ENCODE results near the gene KRTAP21-2.
"Not testable (repeated sequence)": the region's sequence is repeated elsewhere in the genome, so short reads cannot be mapped to it uniquely, and the experiment has no call there.

The KRTAP21-2 gene

DNA sequence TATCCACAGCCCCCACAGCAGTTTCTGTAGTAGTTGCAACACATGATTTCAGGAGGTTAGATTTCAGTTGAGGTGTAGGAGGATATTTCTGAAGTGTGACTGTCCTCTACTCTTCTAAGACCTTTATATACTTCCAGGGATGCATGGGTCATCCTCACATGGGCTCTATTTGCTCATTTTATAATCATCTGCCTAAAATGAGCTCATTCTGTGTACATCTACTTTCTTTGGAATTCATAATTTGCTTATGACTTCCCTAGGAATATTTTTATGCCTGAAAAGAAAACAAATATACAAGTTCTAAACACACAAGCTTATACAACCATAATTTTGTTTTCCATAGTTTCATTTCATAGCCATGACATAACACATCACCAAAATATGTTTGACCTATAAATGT is at the start of gene KRTAP21-2:
TSS of gene KRTAP21-2 (minus strand) at position 101 of the 400 bp plus-strand sequence. CDS start at position 44, 57 bp downstream.
- DNase-seq, result no peak

DNA sequence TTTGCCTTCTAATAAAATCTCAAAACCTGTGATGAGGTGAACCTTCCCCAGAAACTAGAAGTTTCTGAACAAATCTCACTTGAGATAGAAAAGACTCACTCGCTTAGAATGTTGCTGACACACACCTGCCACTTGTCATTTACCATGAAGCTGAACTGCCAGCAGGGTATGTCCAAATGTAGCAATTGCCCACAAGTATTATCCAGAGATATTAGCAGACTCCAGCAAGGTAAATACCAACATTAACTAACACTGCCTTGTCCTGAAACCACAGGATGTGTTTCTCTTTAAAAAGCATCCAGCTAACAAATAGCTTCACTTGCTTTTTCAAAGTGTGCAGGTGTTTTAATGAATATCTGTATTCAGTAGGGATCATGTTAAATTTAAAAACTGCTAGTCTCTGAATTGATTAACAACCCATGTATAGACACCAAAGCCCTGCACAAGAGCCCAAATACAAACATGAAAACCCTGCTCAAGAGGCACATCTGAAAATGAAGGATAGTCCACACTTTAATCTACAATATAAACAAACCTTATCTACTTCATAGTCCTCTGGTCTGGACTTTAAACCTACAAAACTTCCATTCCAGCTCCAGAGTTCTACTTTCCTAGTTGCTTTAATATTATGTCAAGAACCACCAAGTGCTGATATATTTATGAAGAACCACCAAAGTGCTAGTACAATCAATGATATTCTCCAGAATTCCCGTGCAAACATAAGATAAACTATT is 46.7 kb upstream of the KRTAP21-2 start:
- DNase-seq, result no peak

DNA sequence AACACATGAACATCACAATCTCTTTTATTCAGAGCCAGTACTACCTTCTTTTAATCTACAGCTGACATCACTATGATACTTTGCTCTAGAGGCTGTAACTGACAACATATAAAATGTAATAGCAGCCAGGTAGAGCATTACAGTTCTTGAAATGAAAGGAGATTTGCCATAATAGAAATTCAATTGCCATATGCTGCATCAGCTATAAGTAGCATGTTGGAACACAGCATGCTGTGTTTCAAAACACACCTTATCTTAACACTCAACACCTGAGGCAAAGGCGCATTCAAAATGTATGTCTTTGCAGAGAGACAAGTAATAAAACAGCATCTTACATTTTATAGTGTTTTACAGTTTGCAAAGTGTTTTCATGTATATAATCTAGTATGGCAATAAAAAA is 32.2 kb upstream of the KRTAP21-2 start:
- no peak for DNase-seq

DNA sequence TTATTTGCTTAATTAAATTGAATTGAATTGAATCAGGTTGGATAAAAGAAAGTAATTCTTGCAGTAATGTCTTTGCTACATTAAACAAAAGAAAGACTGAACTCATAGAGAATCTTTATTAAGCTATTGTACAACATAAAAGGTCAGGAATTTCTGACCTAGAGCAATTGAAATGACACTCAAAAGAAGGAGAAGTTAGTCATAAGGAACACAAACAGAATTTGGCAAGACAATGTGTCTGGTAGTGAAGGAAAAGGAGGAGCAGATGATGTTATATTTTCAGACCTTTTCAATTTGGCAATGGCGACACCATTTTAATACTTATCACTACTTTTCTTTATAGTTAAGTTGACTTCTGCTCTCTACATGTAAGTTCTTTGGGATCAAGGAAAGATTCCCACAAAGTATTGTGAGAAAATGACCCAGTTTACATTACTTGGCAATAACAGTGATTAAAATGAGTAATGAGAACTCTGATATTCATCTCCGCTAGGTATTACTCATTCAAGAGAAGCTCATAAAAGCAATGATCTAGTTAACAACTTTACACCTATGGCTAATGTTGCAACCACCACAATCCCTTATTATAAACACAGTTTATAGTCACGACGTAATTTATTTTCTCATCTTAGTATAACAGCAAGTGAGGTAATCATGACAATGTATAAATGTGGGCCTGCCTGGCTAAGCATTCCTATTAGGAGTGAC is 22.8 kb upstream of the KRTAP21-2 start:
- no peak for DNase-seq

DNA sequence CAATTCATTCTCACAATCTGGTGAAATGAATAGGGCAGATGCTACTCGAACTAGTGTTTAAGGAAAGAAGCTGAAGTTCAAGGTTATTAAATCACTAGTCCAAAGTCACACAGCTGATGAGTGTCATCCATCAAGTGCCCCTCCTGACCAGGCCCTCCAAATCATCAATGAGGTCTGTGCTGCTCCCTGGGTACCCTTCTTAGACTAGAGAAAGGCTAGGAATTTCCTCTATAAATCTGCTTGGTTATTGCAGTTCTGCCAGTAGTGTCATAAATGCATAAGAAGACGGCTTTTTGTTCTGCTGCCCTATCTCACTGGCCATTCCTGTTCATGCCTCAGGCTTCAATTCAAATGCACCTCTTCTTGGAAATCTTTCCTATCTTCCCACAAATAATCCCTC is 13.7 kb upstream of the KRTAP21-2 start:
- DNase-seq, result no peak

DNA sequence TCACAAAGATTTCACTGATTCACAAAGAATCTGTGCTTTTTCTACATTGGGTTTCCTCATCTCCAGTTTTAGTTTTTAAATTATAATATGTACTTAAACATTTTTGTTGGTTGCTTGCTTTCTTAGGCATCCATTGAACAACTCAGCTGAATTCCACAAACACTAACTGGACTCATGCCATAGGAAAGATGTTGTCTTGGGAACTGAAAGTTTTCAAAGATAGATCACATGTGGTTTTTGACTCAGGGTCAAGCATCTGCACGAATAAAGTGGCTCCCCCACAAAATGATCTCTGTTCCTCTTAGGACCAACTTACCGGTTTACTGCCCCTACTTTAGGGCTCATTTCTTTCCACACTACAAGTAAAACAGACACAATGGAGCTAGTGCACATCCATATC is 11.2 kb upstream of the KRTAP21-2 start:
- no peak for DNase-seq

DNA sequence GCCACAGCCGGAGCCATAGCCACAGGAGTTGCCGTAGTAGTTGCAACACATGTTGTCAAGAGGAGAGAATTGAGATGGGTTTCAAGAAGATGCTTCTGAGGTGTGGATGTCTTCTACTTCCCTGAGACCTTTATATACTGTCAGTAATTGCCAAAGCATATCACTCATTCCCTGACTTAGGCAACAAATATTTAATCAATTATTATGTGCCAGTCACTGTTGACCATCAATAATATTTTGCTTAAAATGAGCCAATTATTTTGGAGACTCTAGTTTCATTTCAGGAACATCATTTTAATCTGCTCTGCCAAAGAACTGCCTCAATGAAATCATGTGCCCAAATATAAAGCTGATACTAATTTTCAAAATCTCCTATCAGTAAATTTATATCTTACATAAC is 8.3 kb upstream of the KRTAP21-2 start, which contains the start of gene KRTAP21-1:
TSS of gene KRTAP21-1 (minus strand) at position 101 of the 400 bp plus-strand sequence. CDS start at position 51, 50 bp downstream.
- not testable (repeated sequence) for DNase-seq

DNA sequence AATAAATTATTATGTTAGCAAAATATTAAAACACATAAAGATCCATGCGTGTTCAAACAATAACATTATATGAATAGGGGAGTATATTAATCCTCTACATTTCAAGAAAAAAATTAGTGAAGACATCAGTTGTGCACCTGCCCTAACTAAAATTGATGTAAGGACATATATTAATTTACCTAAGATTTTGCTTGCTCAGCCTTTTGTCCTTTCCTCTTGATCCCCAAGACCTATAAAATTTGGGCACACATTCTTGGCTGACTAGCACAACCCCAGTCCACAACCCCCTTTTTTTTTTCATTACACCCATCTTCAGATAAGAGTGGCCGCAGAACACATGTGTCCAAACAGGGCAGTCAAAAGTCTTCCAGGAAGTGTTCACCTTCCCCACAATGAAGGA is 6.6 kb downstream of the KRTAP21-2 start:
- DNase-seq, result no peak

DNA sequence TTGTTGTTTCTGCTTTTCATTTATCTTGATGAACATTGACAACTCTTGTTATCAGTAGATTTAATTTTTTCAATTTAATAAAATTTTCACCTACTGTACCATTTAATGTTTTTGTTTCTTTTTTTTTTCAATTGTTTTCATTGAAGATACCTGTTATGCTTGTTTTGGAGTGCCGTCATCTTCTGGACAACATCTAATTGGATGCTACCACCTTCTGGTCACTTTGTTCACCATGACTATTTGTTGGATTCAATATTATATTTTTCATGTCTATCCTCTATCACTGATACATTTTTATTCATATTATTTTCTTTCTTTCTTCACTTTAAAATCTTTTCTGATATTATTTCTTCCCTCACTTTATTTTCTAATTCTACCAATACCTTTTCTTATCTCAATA is 14.0 kb downstream of the KRTAP21-2 start:
- DNase-seq, result no peak

DNA sequence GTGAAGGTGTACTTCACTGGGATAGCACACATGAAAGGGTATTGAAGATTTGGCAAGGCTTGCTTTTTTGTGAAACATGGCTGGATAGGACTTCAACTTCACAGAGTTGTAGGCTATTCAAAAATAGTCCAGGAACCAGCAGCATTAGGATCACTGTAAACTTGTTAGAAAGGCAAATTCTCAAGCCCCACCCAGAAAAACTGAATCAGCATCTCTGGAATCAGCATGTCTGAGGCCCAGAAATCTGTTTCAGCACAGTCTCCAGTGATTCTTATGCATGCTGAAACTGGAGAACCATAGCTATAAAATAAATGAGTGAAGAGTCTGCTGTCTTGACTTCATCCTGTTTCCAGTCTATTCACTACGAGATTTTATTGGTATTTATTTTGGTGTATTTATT is 20.3 kb downstream of the KRTAP21-2 start:
- no peak for DNase-seq

DNA sequence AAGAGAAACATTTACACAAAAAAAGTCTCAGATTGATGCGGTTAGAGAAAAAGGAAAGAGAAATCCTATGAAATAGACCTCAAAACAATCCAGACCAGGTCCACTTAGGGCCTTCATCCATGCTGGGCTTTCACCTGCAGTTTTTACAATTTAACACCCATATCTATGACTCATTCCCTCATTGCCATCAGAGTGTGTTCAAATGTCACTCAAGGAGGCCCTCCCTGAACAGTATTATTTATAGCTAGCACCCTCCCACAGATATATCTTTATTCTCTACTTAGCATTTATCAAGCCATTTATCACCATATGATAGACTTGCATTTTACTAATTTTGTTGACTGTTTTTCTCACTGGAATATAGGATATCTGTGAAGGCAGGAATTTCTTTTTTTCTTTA is 27.7 kb downstream of the KRTAP21-2 start:
- no peak for DNase-seq

DNA sequence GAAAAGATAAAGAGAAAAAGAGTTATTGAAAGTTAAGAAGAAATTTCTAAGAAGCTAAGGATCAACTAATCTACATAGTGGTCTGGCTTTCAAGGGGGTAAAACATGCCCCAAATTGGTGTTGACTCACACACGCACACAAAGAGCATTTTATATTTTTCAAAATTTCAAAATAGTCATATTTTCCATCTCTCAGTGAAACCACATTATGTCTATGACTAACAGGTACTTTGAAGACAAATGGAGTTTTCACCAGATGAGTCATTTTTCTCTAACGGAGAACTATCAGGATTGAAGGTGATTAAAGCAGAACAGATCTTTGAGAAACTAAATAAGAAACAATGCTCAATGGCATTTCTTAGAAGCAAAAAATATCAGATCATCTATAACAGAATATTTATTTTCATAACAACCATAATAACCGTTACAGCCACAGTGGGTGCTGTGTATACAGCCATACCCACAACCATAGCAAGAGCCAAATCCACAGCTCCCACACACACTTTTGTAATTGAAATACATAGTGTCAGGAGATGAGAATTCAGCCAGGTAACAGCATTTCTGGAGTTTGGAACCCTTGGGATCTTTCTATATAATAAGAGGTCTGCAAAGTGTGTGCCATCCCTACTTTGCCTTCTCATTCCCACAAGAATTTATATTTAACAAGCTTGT is 28.7 kb downstream of the KRTAP21-2 start, which contains the start of gene KRTAP21-3:
TSS of gene KRTAP21-3 (minus strand) at position 539 of the 671 bp plus-strand sequence. CDS start at position 521, 18 bp downstream.
- DNase-seq, result no peak

DNA sequence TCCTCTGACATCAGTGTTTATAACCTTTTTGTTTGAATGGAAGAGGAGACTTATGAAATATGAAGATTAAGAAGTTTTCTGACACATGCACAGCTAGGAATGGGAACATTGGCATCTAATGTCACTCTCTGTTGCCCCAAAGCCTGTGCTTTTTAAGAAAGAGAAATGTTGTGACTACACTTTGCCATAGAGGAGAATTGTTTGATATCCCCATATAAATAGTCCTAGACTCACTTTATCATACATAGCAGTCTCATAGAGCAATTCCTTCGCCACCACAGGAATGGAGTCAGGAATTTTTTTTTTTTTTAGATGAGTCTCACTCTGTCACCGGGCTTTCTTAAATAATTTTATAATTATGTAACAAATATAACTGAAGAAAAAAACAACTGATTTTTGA is 30.0 kb downstream of the KRTAP21-2 start:
- DNase-seq, result no peak

DNA sequence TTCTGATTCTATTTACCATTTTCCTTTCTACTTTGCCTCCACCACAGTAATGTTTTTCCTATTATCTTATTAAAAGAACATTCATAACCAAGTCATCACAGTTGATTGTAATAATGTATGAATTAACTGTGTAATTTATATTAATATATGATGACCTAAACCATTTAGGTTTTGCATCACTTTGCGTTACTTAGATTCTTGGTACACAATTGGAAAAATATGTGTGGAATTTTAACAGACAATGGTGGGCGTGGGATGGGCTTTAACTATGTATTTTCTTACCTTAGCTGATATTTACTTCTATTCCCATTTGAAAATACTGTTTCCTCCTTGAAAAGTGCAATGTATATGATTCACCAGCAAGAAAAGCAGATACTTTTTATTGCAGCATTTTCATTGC is 32.1 kb downstream of the KRTAP21-2 start:
- no peak for DNase-seq

DNA sequence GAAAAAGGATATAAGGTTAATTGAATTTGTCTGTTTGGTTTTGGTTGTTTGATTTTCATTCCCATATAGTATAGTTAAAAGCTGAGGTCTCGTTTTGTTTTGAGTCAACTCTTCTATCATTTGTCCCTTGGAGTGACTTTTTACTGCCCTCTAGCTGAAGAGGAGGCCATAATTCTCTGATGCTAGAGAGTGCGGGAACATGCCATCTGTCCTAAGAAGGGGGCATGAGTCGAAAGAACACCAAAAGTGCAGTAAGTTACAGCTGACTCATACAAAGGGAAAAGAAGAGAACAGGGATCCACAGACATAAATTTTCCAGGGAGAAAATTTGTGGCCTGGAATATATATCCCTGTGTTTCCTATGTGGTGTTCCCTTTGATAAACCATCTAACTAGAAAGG is 32.6 kb downstream of the KRTAP21-2 start:
- no peak for DNase-seq

DNA sequence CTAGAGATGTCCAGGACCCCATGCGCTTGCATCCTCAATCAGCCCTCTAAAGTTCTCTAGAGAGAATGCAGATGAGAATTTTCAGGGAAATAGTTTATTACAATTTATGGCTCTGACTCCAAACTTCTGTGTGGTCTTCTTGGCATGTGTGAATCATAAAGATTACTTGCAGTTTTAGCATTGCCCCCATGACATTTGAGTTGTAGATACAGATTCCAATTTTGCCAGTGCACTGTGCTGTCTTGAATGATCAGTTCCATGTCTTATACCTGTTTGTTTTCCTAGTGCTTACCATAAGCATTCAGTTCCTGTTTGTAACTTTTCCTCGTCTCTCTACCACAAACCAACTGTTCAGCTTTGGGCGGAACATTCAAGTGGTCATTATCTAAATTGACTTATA is 33.3 kb downstream of the KRTAP21-2 start:
- DNase-seq, result no peak

DNA sequence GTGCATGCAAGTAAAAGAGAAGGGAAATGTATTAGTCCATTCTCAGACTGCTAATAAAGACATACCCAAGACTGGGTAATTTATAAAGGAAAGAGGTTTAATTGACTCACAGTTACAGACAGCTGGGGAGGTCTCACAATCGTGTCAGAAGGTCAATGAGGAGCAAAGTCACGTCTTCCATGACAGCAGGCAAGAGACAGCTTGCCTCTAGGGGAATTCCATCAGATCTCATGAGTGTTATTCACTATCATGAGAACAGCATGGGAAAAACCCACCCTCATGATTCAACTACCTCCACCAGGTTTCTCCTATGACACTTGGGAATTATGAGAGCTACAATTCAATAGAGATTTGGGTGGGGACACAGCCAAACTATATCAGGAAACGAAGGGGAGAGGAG is 36.6 kb downstream of the KRTAP21-2 start:
- DNase-seq, result peak in 1 of 2 donors; percentile 20

DNA sequence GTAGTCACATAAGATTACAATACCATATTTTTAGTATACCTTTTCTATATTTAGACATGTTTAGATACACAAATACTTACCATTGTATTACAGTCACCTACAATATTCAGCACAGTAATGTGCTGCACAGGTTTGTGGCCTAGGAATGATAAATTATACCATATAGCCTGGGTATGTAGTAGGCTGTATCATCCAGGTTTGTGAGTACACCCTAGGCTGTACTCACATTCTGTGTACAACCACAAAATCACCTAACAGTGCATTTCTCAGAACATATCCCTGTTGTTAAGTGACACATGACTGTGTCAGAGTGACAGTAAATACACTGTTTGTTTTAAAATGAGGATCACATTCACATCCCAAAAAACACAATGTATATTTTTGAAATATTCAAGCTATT is 39.6 kb downstream of the KRTAP21-2 start:
- no peak for DNase-seq
